HG02642 (cell line): ENCODE measurements around the gene COA1.
"Not testable (repeated sequence)": the region's sequence is repeated elsewhere in the genome, so short reads cannot be mapped to it uniquely, and the experiment has no call there.

Source experiments
- ATAC-seq: cut with Tn5 transposase; IDR thresholded peaks from one replicate; pipeline ENCODE4 v1.9.1; 2021; ENCODE audit warnings: mild to moderate bottlenecking; ENCODE audit not compliant: unreplicated experiment, poor library complexity

Gene COA1

GRCh38 chr7:43731494-43731893 lies 2.2 kb upstream of the COA1 start:
- ATAC-seq: not testable (repeated sequence)

DNA sequence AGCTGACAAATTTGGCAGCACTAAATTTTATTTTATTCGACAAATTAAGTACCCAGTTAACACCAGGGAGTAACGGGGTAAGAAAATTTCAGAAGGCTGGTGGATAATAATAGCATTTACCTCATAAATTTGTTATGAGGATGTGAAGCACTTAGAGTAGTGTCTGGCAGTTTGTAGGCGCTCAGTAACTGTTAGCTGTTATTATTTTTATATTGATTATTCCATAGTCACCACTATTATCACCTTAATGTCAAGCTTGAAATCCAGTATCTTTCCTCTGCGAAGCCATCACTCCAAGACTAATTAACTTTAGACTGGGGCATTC lies 563 bp upstream of the COA1 start:
- no peak for ATAC-seq

GRCh38 chr7:43727494-43727893 lies 1.8 kb downstream of the COA1 start:
- ATAC-seq: no peak

GRCh38 chr7:43727003-43727402 lies 2.3 kb downstream of the COA1 start:
- no peak for ATAC-seq

DNA sequence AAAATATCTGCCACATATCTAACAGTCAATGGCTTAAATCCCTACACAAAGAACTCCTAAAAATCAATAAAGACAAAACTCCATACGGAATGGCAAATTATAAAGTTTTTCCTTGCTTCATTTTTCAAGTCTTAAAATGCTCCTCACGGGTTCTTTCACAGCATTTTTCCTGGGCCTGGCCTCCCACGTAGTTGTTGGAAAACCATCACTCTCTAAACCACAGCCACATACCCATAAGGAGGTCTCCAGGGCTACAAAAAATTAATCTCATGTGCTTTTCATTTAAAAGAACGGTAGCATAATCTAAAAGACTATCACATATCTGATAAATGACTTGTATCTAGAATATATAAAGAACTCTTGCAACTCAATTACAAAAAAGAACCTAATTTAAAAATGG lies 2.9 kb downstream of the COA1 start:
- ATAC-seq: no peak

DNA sequence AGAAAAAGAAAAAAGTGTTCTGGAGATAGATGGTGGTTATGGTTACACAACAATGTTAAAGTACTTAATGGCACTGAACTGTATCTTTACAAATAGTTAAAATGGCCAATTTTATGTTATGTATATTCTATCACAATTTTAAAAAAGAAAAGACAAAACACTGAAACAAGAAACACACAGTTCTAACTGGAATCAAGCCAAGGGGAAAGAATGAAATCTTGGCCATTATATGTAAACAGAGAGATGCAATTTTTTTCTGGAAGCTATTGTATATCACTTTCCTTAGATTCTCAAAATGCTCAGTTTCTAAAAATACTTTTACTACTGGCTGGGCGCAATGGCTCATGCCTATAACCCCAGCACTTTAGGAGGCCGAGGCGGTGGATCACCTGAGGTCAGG lies 4.1 kb downstream of the COA1 start:
- no peak for ATAC-seq

DNA sequence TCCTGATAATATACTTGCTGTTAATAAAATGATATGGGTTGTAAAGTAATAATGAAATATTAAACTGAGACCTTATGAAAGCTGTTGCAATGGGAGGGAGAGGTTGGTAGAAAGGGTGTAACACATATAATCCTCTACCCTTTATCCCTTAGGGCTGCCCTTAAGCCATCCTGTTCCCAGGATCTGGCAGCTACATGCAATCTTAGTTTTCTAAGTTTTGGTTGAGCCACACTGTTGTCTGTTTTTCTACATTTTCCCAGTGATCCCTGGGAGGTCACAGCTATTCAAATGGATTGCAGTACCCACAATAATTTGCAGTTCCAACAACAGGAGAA lies 6.3 kb downstream of the COA1 start:
- no peak for ATAC-seq

GRCh38 chr7:43721193-43721806 lies 8.0 kb downstream of the COA1 start:
- ATAC-seq: no peak

DNA sequence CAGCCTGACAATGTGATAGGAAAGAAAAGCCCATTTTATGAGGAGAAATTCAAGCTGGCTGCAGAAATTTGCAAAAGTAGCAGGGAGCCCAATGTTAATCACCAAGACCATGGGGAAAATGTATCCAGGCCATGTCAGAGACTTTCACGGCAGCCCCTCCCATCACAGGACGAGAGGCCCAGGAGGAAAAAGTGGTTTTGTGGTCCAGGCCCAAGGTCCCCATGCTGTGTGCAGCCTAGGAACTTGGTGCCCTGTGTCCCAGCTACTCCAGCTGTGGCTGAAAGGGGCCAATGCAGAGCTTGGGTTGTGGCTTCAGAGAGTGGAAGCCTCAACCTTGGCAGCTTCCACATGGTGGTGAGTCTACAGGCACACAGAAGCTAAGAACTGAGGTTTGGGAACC lies 12.7 kb downstream of the COA1 start:
- ATAC-seq: no peak

DNA sequence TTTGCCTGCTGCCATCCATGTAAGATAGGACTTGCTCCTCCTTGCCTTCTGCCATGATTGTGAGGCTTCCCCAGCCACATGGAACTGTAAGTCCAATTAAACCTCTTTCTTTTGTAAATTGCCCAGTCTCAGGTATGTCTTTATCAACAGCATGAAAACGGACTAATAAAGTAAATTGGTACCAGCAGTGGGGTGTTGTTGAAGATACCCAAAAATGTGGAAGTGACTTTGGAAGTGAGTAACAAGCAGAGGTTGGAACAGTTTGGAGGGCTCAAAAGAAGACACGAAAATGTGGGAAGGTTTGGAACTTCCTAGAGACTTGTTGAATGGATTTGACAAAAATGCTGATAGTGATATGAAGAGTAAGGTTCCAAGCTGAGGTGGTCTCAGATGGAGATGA lies 13.4 kb downstream of the COA1 start:
- ATAC-seq: not testable (repeated sequence)

- ATAC-seq: no peak
Measured at GRCh38 chr7:43711503-43711902, 17.8 kb downstream of the COA1 start.

DNA sequence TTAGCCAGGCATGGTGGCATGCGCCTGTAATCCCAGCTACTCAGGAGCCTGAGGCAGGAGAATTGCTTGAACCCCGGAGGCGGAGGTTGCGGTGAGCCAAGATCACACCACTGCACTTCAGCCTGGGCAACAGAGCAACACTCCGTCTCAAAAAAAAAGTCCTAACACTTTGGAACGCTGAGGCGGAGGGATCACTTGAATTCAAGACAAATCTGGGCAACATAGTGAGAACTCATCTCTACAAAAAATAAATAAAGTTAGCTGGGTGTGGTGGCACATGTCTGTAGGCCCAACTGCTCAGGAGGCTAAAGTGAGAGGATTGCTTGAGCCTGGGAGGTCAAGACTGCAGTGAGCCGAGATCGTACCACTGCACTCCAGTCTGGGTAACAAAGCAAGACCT lies 21.3 kb downstream of the COA1 start:
- ATAC-seq: not testable (repeated sequence)

DNA sequence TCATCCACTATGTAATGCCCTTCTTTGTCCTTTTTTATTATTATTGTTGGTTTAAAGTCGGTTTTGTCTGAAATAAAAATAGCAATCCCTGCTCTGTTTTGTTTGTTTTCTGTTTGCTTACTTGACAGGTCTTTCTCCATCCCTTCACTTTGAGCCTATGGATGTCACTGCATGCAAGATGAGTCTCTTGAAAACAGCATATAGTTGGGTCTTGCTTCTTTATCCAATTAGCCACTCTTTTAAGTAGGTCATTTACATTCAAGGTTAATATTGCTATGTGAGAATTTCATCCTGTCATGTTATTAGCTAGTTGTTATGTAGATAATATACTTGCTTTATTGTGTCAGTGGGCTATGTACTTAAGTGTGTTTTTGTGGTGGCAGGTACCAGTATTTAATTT lies 25.8 kb downstream of the COA1 start:
- no peak for ATAC-seq

DNA sequence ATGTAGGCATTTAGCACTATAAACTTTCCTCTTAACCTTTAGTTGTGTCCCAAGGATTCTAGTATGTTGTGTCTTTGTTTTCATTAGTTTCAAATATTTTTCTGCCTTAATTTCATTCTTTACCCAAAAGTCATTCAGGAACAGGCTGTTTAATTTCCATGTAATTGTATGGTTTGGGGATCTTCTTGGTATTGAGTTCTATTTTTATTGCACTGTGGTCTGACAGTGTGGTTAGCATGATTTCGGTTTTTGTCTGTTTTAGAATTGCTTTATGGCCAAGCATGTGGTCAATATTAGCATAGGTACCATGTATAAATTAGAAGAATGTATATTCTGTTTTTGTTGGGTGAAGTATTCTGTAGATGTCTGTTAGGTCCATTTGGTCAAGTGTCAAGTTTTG lies 26.3 kb downstream of the COA1 start:
- no peak for ATAC-seq

- no peak for ATAC-seq
Measured at GRCh38 chr7:43701929-43702328, 27.4 kb downstream of the COA1 start.

GRCh38 chr7:43701500-43701854 lies 27.8 kb downstream of the COA1 start:
- ATAC-seq: peak; percentile 58

GRCh38 chr7:43700646-43701499 lies 28.4 kb downstream of the COA1 start:
- peak; percentile 40 for ATAC-seq

DNA sequence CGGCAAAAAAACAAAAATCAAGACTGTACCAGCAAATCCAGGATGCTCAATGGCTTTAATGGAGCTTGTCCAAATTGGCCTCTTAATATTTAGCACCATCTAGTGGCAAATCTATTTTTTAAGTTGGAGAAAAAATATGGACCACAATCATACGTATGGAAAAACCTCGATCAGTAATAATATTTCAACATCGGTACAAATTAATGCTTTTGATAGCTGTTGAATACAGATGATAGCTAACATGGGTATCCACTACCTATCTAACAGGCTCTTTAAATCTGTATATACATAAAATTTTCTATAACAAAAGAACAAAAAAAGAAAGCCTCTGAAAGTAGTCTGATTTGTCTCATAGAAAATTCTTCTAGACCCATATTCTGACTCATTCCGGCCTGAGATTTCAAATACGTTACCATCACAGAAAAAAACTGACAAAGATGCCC lies 29.2 kb downstream of the COA1 start:
- no peak for ATAC-seq

- no peak for ATAC-seq
Measured at GRCh38 chr7:43698460-43699255, 30.7 kb downstream of the COA1 start.

DNA sequence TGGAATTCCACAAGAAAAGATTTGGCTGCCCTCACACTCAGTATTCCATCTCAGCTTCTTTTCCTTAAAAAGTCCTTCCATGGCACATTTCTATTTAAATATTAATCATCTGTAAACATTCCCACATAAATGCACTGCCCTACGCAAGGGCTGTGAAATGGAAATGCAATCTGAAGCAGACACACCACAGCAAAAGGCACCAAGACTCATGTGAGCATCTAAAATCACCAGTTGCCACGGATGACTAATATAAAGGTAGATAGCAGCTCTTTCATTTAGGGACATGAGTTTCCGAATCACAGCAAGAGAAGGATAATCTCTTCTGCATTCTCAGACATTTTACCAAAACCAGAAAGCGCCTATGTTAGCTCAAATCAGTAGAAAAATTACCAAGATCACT lies 31.6 kb downstream of the COA1 start:
- no peak for ATAC-seq

DNA sequence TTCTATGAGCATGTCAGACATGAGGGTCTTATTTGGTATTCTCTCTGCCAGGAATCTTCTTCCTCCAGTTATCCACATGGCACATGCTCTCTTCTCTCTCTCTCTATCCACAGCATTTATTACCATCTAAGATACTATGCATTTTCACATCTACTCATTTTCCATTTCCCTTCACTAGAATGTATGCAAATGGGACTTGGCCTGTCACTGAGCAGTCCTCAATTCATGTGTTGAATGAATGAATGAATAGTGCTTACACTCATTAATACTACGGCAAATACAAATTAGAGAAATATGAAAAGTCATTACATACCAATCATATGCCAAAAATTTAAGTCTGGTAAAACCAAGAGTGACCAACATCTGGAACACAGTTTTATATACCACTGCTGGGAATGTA lies 34.0 kb downstream of the COA1 start:
- ATAC-seq: no peak

DNA sequence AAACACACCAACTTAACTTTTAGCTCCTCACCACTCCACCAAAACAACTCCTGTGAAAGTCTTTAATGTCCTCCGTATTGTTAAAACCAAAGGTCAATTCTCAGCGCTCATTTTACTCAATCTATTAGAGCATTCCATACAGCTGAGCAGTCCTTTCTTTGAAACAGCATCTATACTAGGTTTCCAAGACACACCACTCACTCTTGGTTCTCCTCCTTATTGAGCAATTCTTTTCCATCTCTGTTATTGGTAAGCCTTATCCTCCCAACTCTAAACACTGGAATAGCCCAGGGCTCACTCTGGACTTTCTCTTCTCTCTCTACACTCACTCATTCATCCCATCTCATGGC lies 34.9 kb downstream of the COA1 start:
- no peak for ATAC-seq
